ENCODE measurements around the gene ARHGEF10L. TPM values are rescaled to one million over a fixed set of nuclear protein-coding genes. Genes with fewer than 3 reads are reported as not detected.
A peak's percentile ranks its signal among the peaks of the same experiment; 100 is the strongest.

Gene ARHGEF10L
- total and polyA plus RNA-seq, 4 donors: 15.0 to 43.4 (median 24.3) TPM

DNA sequence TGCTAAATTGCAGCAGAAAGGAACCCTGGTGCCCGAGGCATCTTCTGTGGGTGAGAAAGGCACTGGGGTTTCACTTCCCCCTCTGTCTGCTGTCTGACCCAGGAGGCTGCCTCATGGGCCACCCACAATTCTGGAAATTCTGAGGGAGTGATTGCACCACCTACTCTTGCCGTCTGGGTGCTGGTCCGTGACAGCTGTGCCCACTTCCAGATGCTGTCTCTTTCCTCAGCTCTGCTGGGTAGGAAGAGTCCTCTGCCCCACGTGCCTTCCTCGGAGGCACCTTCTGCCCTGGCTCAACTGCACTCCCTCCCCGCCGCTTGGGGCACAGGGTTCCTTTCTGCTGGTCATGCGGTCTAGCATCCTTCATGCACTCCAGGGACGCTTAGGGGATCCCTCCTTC lies 96.3 kb downstream of the ARHGEF10L start:
- H3K27ac ChIP-seq (ENCODE audit: low read depth in 1 of 2, low read length in 1 of 2): no peak overlapping the region
- no peak overlapping the region for H3K9ac ChIP-seq (ENCODE audit: insufficient read depth in 1 of 2, low read length in 2 of 2)
- H3K36me3 ChIP-seq (ENCODE audit: control insufficient read depth in 4 of 4, insufficient read depth in 4 of 4, low read length in 4 of 4): peaks cover 0 to 54% (median 27%) of the 10 kb centered on the region in 4 donors
- H3K4me1 ChIP-seq (ENCODE audit: control insufficient read depth in 5 of 5, insufficient read depth in 5 of 5, low read length in 5 of 5): no peaks in the 10 kb centered on the region
- H3K27me3 ChIP-seq (ENCODE audit: control insufficient read depth in 3 of 3, insufficient read depth in 3 of 3, low read length in 2 of 3): no peaks in the 10 kb centered on the region
- no peak overlapping the region for H3K4me3 ChIP-seq
- ATAC-seq (ENCODE audit: insufficient read depth, low FRiP score) (peak; percentile 69), DNase-seq (peak; percentile 9 to 27 (median 23))
- 34 to 67% methylated on average over 9 of the region's 9 CpGs for WGBS, 2 donors
- no peaks in the 10 kb centered on the region for H3K9me3 ChIP-seq (ENCODE audit: control insufficient read depth in 4 of 4, insufficient read depth in 3 of 4, low read length in 3 of 4)
- TF ChIP-seq, protein P1, sequence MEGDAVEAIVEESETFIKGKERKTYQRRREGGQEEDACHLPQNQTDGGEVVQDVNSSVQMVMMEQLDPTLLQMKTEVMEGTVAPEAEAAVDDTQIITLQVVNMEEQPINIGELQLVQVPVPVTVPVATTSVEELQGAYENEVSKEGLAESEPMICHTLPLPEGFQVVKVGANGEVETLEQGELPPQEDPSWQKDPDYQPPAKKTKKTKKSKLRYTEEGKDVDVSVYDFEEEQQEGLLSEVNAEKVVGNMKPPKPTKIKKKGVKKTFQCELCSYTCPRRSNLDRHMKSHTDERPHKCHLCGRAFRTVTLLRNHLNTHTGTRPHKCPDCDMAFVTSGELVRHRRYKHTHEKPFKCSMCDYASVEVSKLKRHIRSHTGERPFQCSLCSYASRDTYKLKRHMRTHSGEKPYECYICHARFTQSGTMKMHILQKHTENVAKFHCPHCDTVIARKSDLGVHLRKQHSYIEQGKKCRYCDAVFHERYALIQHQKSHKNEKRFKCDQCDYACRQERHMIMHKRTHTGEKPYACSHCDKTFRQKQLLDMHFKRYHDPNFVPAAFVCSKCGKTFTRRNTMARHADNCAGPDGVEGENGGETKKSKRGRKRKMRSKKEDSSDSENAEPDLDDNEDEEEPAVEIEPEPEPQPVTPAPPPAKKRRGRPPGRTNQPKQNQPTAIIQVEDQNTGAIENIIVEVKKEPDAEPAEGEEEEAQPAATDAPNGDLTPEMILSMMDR (IDR thresholded peaks at IDR 0.05; ENCODE audit: control extremely low read depth, extremely low read depth): no peak

DNA sequence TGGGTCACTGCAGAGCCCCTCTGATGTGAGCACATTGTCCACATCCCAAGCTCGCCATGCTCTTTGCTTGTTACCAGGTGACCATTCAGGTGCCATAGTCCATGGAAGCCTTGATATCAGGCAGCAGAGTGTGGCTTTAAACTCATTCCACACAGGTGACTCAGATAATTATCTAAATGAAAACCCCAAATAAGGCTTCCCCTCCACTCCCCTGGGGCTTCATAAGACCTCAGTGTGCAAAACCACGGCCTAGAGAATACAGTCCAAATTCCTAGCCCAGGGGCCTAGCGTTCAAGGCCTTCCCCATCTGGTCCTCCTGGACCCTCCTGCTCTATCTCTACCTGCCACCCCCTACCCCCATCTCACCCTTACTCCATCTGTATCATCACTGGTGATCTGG lies 97.1 kb downstream of the ARHGEF10L start:
- DNase-seq (no peak), ATAC-seq (ENCODE audit: insufficient read depth, low FRiP score) (no peak)
- WGBS, 2 donors: 86 to 93% methylated on average over 3 of the region's 3 CpGs
- no peak overlapping the region for H3K9ac ChIP-seq (ENCODE audit: insufficient read depth in 1 of 2, low read length in 2 of 2)
- H3K27ac ChIP-seq (ENCODE audit: low read depth in 1 of 2, low read length in 1 of 2): no peak overlapping the region
- no peaks in the 10 kb centered on the region for H3K4me1 ChIP-seq (ENCODE audit: control insufficient read depth in 5 of 5, insufficient read depth in 5 of 5, low read length in 5 of 5)
- H3K4me3 ChIP-seq: no peak overlapping the region
- TF ChIP-seq, protein P1 (IDR thresholded peaks at IDR 0.05; ENCODE audit: control extremely low read depth, extremely low read depth): no peak
- H3K27me3 ChIP-seq (ENCODE audit: control insufficient read depth in 3 of 3, insufficient read depth in 3 of 3, low read length in 2 of 3): no peaks in the 10 kb centered on the region
- H3K9me3 ChIP-seq (ENCODE audit: control insufficient read depth in 4 of 4, insufficient read depth in 3 of 4, low read length in 3 of 4): no peaks in the 10 kb centered on the region
- H3K36me3 ChIP-seq (ENCODE audit: control insufficient read depth in 4 of 4, insufficient read depth in 4 of 4, low read length in 4 of 4): peaks cover 0 to 54% (median 26%) of the 10 kb centered on the region in 4 donors

DNA sequence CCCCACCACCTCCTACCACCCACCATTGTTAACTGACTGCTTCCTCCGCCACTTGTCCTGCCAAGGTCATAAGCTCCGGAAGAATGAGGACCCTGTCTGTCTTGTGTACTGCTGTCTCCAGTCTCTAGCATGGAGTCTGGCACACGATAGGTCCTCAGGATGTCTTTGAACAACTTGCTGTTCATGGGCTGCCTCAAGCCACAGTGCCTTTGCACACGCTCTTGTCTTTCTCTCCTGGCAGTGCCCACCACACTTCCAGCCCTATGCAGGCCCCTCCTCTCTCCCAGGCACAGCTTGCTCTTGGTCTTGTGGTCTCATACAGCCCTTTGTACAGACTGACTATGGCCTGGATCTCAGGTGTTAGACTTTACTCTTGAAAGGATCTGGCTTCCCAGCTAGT lies 97.6 kb downstream of the ARHGEF10L start:
- no peak overlapping the region for H3K4me3 ChIP-seq
- no peaks in the 10 kb centered on the region for H3K9me3 ChIP-seq (ENCODE audit: control insufficient read depth in 4 of 4, insufficient read depth in 3 of 4, low read length in 3 of 4)
- H3K27ac ChIP-seq (ENCODE audit: low read depth in 1 of 2, low read length in 1 of 2): no peak overlapping the region
- peaks cover 0 to 54% (median 26%) of the 10 kb centered on the region in 4 donors for H3K36me3 ChIP-seq (ENCODE audit: control insufficient read depth in 4 of 4, insufficient read depth in 4 of 4, low read length in 4 of 4)
- DNase-seq: no peak
- no peak overlapping the region for H3K9ac ChIP-seq (ENCODE audit: insufficient read depth in 1 of 2, low read length in 2 of 2)
- 86 to 92% methylated on average over 4 of the region's 4 CpGs for WGBS, 2 donors
- no peak for ATAC-seq (ENCODE audit: insufficient read depth, low FRiP score)
- no peaks in the 10 kb centered on the region for H3K4me1 ChIP-seq (ENCODE audit: control insufficient read depth in 5 of 5, insufficient read depth in 5 of 5, low read length in 5 of 5)
- TF ChIP-seq, protein P1 (IDR thresholded peaks at IDR 0.05; ENCODE audit: control extremely low read depth, extremely low read depth): no peak
- no peaks in the 10 kb centered on the region for H3K27me3 ChIP-seq (ENCODE audit: control insufficient read depth in 3 of 3, insufficient read depth in 3 of 3, low read length in 2 of 3)

DNA sequence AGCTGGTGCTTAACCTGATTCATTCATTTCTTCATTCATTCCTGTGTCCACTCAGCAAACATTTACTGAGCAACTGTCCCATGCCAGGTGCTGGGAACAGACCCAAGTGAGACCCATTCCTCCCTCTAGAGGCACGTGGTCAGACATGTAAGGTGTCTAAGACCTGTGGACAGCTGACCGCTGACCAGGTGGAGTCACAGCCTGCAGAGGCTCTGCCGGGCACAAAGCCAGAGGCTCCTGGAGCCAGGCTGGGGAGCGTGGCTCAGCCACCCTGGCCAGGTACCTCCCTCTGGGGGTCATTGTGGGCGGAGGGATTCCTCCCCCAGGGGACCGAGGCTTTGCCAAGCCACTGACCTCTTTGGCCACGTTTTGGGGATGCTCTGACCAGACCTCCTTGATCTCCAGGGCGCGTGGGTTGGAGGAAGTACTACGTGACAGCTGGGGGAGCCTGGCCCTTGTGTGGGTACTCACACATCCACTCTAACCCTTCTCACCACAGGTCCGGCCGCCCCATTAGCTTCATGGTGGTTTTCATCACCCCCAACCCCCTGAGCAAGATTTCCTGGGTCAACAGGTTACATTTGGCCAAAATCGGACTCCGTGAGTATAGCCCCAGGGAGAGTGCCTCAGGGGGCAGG lies 100.3 kb downstream of the ARHGEF10L start:
- H3K9ac ChIP-seq (ENCODE audit: insufficient read depth in 1 of 2, low read length in 2 of 2): no peak overlapping the region
- H3K27ac ChIP-seq (ENCODE audit: low read depth in 1 of 2, low read length in 1 of 2): no peak overlapping the region
- H3K4me3 ChIP-seq: no peak overlapping the region
- 79 to 80% methylated on average over 14 of the region's 14 CpGs for WGBS, 2 donors
- H3K36me3 ChIP-seq (ENCODE audit: control insufficient read depth in 4 of 4, insufficient read depth in 4 of 4, low read length in 4 of 4): peaks cover 0 to 37% (median 26%) of the 10 kb centered on the region in 4 donors
- ATAC-seq (ENCODE audit: insufficient read depth, low FRiP score) (no peak), DNase-seq (no peak)
- H3K27me3 ChIP-seq (ENCODE audit: control insufficient read depth in 3 of 3, insufficient read depth in 3 of 3, low read length in 2 of 3): no peaks in the 10 kb centered on the region
- no peaks in the 10 kb centered on the region for H3K9me3 ChIP-seq (ENCODE audit: control insufficient read depth in 4 of 4, insufficient read depth in 3 of 4, low read length in 3 of 4)
- TF ChIP-seq, protein P1 (IDR thresholded peaks at IDR 0.05; ENCODE audit: control extremely low read depth, extremely low read depth): no peak
- no peaks in the 10 kb centered on the region for H3K4me1 ChIP-seq (ENCODE audit: control insufficient read depth in 5 of 5, insufficient read depth in 5 of 5, low read length in 5 of 5)

Data from lung (tissue), 12 donors.